GM10248 (cell line): ENCODE data around the gene SPATA6L.
"Not testable (repeated sequence)": the region's sequence is repeated elsewhere in the genome, so short reads cannot be mapped to it uniquely, and the experiment has no call there.

ENCODE experiments used
- CTCF ChIA-PET: fragments of 300-600 bp; sonication (Branson Sonifier 250); formaldehyde crosslinking; extraction: SDS; loops from one replicate; lab custom pipeline; 2021; ENCODE audit warnings: antibody characterized with exemption; lab: Yijun Ruan, JAX
- POLR2A ChIA-PET: fragments of 350-650 bp; sonication (Branson Sonifier 250); formaldehyde crosslinking; extraction: SDS; loops from one replicate; lab custom pipeline; 2020; ENCODE audit warnings: antibody characterized with exemption; lab: Yijun Ruan, JAX
- DNase-seq: peaks from one replicate; pipeline ENCODE4 v3.0.0; 2012; ENCODE audit errors: extremely low spot score
- TF ChIP-seq, protein P1 (sequence below): IDR thresholded peaks from 2 replicates; pipeline ENCODE4 v1.5.1; 2012; ENCODE audit warnings: mild to moderate bottlenecking, low read depth; ENCODE audit errors: extremely low read depth, missing control alignments, control extremely low read depth

Gene SPATA6L

DNA sequence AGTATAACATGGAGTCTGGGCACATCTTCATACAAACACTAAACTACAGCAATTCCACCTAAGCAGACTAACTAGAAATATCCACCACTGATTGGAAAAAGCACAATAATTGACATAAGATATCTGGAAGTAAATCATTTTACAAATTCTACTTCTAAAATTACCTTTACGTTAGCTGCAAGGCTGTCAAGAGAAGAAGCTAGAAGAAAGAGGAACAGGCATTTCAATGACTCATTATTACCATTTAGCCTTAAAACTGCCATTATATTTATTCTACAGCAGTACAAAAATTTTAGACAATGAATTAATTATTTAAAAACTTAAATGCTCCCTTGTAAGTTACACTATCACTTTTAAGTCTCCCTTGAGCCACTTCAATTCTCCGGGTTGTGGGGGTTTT, 47.6 kb downstream of the SPATA6L start:
- TF ChIP-seq, protein P1, sequence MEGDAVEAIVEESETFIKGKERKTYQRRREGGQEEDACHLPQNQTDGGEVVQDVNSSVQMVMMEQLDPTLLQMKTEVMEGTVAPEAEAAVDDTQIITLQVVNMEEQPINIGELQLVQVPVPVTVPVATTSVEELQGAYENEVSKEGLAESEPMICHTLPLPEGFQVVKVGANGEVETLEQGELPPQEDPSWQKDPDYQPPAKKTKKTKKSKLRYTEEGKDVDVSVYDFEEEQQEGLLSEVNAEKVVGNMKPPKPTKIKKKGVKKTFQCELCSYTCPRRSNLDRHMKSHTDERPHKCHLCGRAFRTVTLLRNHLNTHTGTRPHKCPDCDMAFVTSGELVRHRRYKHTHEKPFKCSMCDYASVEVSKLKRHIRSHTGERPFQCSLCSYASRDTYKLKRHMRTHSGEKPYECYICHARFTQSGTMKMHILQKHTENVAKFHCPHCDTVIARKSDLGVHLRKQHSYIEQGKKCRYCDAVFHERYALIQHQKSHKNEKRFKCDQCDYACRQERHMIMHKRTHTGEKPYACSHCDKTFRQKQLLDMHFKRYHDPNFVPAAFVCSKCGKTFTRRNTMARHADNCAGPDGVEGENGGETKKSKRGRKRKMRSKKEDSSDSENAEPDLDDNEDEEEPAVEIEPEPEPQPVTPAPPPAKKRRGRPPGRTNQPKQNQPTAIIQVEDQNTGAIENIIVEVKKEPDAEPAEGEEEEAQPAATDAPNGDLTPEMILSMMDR: no peak
- DNase-seq: no peak
- POLR2A ChIA-PET: no interaction called here
- CTCF ChIA-PET: interaction anchor here (1.5 kb wide), 1 partner anchor 14 kb away, joined by 5 read pairs; no protein-coding TSS in a partner anchor

- TF ChIP-seq, protein P1: no peak
- no peak for DNase-seq
- POLR2A ChIA-PET: no interaction called here
- CTCF ChIA-PET: interaction anchor here (1.9 kb wide), 1 partner anchor 13 kb away, joined by 4 read pairs; no protein-coding TSS in a partner anchor
Measured at GRCh38 chr9:4617752-4618151, 48.5 kb downstream of the SPATA6L start.

GRCh38 chr9:4615778-4616177, 50.5 kb downstream of the SPATA6L start:
- CTCF ChIA-PET: interaction anchor here (1.4 to 2.0 kb wide), 2 partner anchors 13 to 24 kb away, joined by 3 to 5 read pairs; no protein-coding TSS in a partner anchor
- TF ChIP-seq, protein P1: no peak
- no peak for DNase-seq
- POLR2A ChIA-PET: no interaction called here

DNA sequence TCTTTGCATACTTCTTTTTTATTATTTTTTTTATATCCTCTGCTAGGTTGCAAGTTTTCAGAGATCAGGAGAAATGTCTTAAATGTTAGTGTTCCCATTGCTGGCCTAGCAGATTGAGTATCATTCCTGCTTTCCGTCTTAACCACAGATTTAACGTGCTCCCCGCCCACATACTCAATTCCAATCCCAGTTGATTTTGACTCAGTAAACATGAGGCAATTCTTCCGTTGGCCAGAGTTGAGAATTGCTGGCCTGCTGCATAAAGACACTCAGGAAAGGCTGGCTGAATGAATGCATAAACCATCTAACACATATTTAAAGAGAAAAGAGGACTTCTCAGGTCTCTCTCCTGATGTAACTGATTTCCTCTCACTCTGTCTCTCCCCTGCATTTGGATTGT, 51.0 kb downstream of the SPATA6L start:
- TF ChIP-seq, protein P1: no peak
- POLR2A ChIA-PET: no interaction called here
- DNase-seq: no peak
- CTCF ChIA-PET: interaction anchor here (1.2 to 3.2 kb wide), 3 partner anchors 11 to 29 kb away, joined by 3 to 18 read pairs (median 5); no protein-coding TSS in a partner anchor

GRCh38 chr9:4614627-4615026, 51.7 kb downstream of the SPATA6L start:
- ChIA-PET POLR2A (no interaction called here), CTCF (interaction anchor here (1.2 to 3.2 kb wide), 3 partner anchors 10 to 28 kb away, joined by 3 to 18 read pairs (median 5); no protein-coding TSS in a partner anchor)
- TF ChIP-seq, protein P1: no peak
- DNase-seq: no peak

GRCh38 chr9:4606033-4606432, 60.2 kb downstream of the SPATA6L start:
- POLR2A ChIA-PET, DNase-seq, CTCF ChIA-PET: not testable (repeated sequence)

GRCh38 chr9:4604678-4605095, 61.6 kb downstream of the SPATA6L start:
- DNase-seq: peak; percentile 70
- POLR2A ChIA-PET: no interaction called here
- CTCF ChIA-PET: interaction anchor here (0.7 to 3.0 kb wide), 42 partner anchors 9 to 812 kb away, joined by 3 to 18 read pairs (median 4); partner anchors contain the start of gene PLPP6
- TF ChIP-seq, protein P1: peak; percentile 74
